ENCODE measurements around the gene SUCO. TPM values are rescaled to one million over a fixed set of nuclear protein-coding genes. Genes with fewer than 3 reads are reported as not detected.
"Not testable (repeated sequence)": the region's sequence is repeated elsewhere in the genome, so short reads cannot be mapped to it uniquely, and the experiment has no call there.

The SUCO gene
- polyA plus RNA-seq, 1 of the 3 experiments (the other 2 are of a cell fraction), result 5.4 TPM

DNA sequence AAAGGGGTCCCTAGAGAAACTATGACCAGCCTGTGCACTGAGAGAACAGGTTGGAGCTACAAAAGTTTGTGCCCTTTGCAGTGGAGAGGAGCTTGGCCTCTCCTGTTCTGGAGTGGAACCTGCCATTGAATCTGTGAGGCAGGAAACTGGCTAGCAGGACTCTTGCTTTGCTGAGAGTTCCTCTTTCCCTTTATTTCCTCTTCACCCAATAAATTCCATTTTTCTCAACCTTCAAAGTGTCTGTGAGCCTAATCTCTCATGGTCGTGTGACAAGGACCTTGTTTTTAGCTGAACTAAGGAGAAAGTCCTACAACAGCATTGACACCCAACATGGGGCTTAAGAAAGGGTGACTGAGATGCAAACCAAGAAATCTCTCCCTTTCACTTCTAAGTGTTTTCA, 83.2 kb downstream of the SUCO start:
- Histone ChIP-seq H3K36me3 (replicated peaks in 1 of 2; ENCODE audit: control insufficient read depth in 1 of 2, insufficient read depth in 2 of 2, low read length in 1 of 2) (peaks cover 4 to 7% of the 10 kb centered on the region in 2 experiments), H3K27me3 (ENCODE audit: insufficient read depth) (no peaks in the 10 kb centered on the region), H3K9me2 (no peaks in the 10 kb centered on the region), H3K4me1 (ENCODE audit: control insufficient read depth in 1 of 2, insufficient read depth in 2 of 2, low read depth in 1 of 2, low read length in 1 of 2) (no peaks in the 10 kb centered on the region; a peak in 1 of 4 replicates), H3K9me3 (0 out of 2 replicates have a peak, but pooled peaks cover 8% of the 10 kb centered on the region), H3K4me3 (ENCODE audit: low read depth in 2 of 2, low read length in 1 of 2) (no peak overlapping the region), H3F3A (replicated peaks; ENCODE audit: insufficient read depth) (no peaks in the 10 kb centered on the region), H3K9ac (no peak overlapping the region), H2AFZ (ENCODE audit: low read depth) (no peak overlapping the region), H3K27ac (ENCODE audit: low read depth in 2 of 2, low read length in 1 of 2) (no peak overlapping the region), H4K20me1 (ENCODE audit: insufficient read depth) (no peaks in the 10 kb centered on the region), H3K79me2 (ENCODE audit: insufficient read depth) (no peaks in the 10 kb centered on the region), H3K4me2 (no peak overlapping the region)
- ChIA-PET POLR2A (no interaction called here), CTCF (no interaction called here)
- no peak for DNase-seq
- 24% methylated on average over 1 of the region's 1 CpG for WGBS (ENCODE audit: low lambda C conversion rate)
- no peak for TF ChIP-seq NRF1 (IDR thresholded peaks at IDR 0.05; ENCODE audit: low read depth, low read length)
- no peak for TF ChIP-seq TAF1 (IDR thresholded peaks at IDR 0.05; ENCODE audit: borderline replicate concordance, low read depth, low read length)
- TF ChIP-seq, protein P1, sequence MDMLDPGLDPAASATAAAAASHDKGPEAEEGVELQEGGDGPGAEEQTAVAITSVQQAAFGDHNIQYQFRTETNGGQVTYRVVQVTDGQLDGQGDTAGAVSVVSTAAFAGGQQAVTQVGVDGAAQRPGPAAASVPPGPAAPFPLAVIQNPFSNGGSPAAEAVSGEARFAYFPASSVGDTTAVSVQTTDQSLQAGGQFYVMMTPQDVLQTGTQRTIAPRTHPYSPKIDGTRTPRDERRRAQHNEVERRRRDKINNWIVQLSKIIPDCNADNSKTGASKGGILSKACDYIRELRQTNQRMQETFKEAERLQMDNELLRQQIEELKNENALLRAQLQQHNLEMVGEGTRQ (IDR thresholded peaks at IDR 0.05; ENCODE audit: borderline replicate concordance, low read depth, low read length), result no peak
- no peak for TF ChIP-seq TEAD4 (IDR thresholded peaks at IDR 0.05; ENCODE audit: borderline replicate concordance, insufficient read depth)
- TF ChIP-seq SIN3A (IDR thresholded peaks at IDR 0.05; ENCODE audit: borderline replicate concordance, low read depth, low read length), result no peak
- TF ChIP-seq FOXJ3 (CRISPR knock-in tag; IDR thresholded peaks at IDR 0.05), result no peak
- TF ChIP-seq, protein P2, sequence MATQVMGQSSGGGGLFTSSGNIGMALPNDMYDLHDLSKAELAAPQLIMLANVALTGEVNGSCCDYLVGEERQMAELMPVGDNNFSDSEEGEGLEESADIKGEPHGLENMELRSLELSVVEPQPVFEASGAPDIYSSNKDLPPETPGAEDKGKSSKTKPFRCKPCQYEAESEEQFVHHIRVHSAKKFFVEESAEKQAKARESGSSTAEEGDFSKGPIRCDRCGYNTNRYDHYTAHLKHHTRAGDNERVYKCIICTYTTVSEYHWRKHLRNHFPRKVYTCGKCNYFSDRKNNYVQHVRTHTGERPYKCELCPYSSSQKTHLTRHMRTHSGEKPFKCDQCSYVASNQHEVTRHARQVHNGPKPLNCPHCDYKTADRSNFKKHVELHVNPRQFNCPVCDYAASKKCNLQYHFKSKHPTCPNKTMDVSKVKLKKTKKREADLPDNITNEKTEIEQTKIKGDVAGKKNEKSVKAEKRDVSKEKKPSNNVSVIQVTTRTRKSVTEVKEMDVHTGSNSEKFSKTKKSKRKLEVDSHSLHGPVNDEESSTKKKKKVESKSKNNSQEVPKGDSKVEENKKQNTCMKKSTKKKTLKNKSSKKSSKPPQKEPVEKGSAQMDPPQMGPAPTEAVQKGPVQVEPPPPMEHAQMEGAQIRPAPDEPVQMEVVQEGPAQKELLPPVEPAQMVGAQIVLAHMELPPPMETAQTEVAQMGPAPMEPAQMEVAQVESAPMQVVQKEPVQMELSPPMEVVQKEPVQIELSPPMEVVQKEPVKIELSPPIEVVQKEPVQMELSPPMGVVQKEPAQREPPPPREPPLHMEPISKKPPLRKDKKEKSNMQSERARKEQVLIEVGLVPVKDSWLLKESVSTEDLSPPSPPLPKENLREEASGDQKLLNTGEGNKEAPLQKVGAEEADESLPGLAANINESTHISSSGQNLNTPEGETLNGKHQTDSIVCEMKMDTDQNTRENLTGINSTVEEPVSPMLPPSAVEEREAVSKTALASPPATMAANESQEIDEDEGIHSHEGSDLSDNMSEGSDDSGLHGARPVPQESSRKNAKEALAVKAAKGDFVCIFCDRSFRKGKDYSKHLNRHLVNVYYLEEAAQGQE (IDR thresholded peaks at IDR 0.05; ENCODE audit: low read depth, low read length), result no peak
- TF ChIP-seq RAD21 (IDR thresholded peaks at IDR 0.05; ENCODE audit: low read length), result no peak

DNA sequence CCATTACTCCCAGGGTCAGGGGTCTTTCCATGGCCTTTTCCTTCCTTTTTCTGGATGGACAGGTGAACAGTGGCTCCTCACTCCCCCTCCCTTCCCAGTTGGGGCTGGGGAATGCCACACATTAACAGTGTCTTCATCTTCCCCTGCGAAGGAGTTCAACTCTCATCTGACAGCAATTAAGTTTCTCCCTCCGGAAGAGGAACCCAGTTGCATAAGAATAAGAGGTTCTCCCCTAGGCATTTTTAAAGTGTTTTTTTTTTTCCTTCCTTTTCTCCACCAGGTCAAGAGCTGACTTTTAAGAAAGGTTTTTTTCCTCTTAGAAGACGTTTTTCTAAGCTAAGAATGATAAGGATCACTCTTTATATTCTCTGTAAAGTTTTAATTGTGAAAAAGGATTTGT, 83.7 kb downstream of the SUCO start:
- 0 out of 2 replicates have a peak, but pooled peaks cover 8% of the 10 kb centered on the region for H3K9me3 ChIP-seq
- WGBS (ENCODE audit: low lambda C conversion rate), result 29% methylated on average over 3 of the region's 3 CpGs
- no peak overlapping the region for H3K27ac ChIP-seq (ENCODE audit: low read depth in 2 of 2, low read length in 1 of 2)
- CTCF ChIA-PET, result no interaction called here
- peaks cover 0 to 3% of the 10 kb centered on the region in 2 experiments for H3K36me3 ChIP-seq (replicated peaks in 1 of 2; ENCODE audit: control insufficient read depth in 1 of 2, insufficient read depth in 2 of 2, low read length in 1 of 2)
- no peak overlapping the region for H3K9ac ChIP-seq
- H3K27me3 ChIP-seq (ENCODE audit: insufficient read depth), result no peaks in the 10 kb centered on the region
- TF ChIP-seq FOXJ3 (CRISPR knock-in tag; IDR thresholded peaks at IDR 0.05) (no peak), GATA2 (CRISPR knock-in tag; IDR thresholded peaks at IDR 0.05) (no peak), RCOR1 (IDR thresholded peaks at IDR 0.05; ENCODE audit: low read length) (no peak), SIN3A (IDR thresholded peaks at IDR 0.05; ENCODE audit: borderline replicate concordance, low read depth, low read length) (no peak)
- TF ChIP-seq, protein P2 (IDR thresholded peaks at IDR 0.05; ENCODE audit: low read depth, low read length), result no peak
- H2AFZ ChIP-seq (ENCODE audit: low read depth), result no peak overlapping the region
- H3F3A ChIP-seq (replicated peaks; ENCODE audit: insufficient read depth), result no peaks in the 10 kb centered on the region
- H3K4me1 ChIP-seq (ENCODE audit: control insufficient read depth in 1 of 2, insufficient read depth in 2 of 2, low read depth in 1 of 2, low read length in 1 of 2), result no peaks in the 10 kb centered on the region
- no peaks in the 10 kb centered on the region for H4K20me1 ChIP-seq (ENCODE audit: insufficient read depth)
- H3K4me3 ChIP-seq (ENCODE audit: low read depth in 2 of 2, low read length in 1 of 2), result no peak overlapping the region
- POLR2A ChIA-PET, result no interaction called here
- H3K4me2 ChIP-seq, result no peak overlapping the region
- no peak for DNase-seq
- no peaks in the 10 kb centered on the region for H3K9me2 ChIP-seq
- H3K79me2 ChIP-seq (ENCODE audit: insufficient read depth), result no peaks in the 10 kb centered on the region

DNA sequence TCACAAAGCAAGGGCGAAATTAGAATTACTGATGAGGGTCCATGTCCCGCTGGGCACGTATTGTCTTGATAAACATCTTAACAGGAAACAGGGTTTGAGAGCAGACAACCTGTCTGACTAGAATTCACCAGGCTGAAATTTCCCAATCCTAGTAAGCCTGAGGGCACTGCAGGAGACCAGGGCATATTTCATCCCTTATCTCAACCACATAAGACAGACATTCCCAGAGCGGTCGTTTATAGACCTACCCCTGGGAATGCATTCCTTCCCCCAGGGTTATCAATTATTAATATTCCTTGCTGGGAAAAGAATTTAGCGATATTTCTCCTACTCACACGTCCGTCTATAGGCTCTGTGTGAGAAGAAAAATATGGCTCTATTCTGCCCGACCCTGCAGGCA, 87.7 kb downstream of the SUCO start:
- CTCF ChIA-PET, POLR2A ChIA-PET: not testable (repeated sequence)
- WGBS (ENCODE audit: low lambda C conversion rate), result 50% methylated on average over 9 of the region's 9 CpGs

More for the DNA sequence above, 87.7 kb downstream of the SUCO start:
- H3K4me2 ChIP-seq; H3K4me1 ChIP-seq (ENCODE audit: control insufficient read depth in 1 of 2, insufficient read depth in 2 of 2, low read depth in 1 of 2, low read length in 1 of 2); H3K36me3 ChIP-seq (replicated peaks in 1 of 2; ENCODE audit: control insufficient read depth in 1 of 2, insufficient read depth in 2 of 2, low read length in 1 of 2); H3K9me3 ChIP-seq; H3K79me2 ChIP-seq (ENCODE audit: insufficient read depth); H3K4me3 ChIP-seq (ENCODE audit: low read depth in 2 of 2, low read length in 1 of 2); DNase-seq; H3F3A ChIP-seq (replicated peaks; ENCODE audit: insufficient read depth); H3K9ac ChIP-seq; H2AFZ ChIP-seq (ENCODE audit: low read depth); H3K27ac ChIP-seq (ENCODE audit: low read depth in 2 of 2, low read length in 1 of 2); H3K9me2 ChIP-seq; H4K20me1 ChIP-seq (ENCODE audit: insufficient read depth); H3K27me3 ChIP-seq (ENCODE audit: insufficient read depth): not testable (repeated sequence)

Measured in SK-N-SH (cell line).